Pancreas (tissue), 10 donors: Measurements from ENCODE around the gene UBE2C. TPM values are rescaled to one million over a fixed set of nuclear protein-coding genes. Genes with fewer than 3 reads are reported as not detected.

Experiments
- ATAC-seq, 4 donors: fragments of 200-7000 bp; cut with Tn5 transposase; one replicate each; pipeline versions ENCODE4 v1.8.0 to v1.9.1; 2020; ENCODE audit warnings: mild to moderate bottlenecking in 4 of 4, moderate library complexity in 4 of 4
- DNase-seq, 6 donors: peaks; one replicate each; pipeline ENCODE4 v3.0.0-alpha.2; 2020
- FAIRE-seq: peaks from 2 replicates; lab custom pipeline; 2012; peaks lifted over from hg19 to GRCh38; lab: Jason Lieb, UNC
- H3K27ac ChIP-seq, 4 donors: fragments of 200-600 bp; sonication (generic); 1 replicate in 3 of 4; 2 replicates in 1 of 4; pipeline versions ENCODE4 v1.5.0 to v1.8.0; 2020
- H3K27me3 ChIP-seq, 4 donors: fragments of 200-600 bp; one replicate each; pipeline ENCODE4 v1.8.0; 2021
- H3K36me3 ChIP-seq, 3 donors: fragments of 200-600 bp; sonication (generic) in 1 of 3; one replicate each; pipeline versions ENCODE4 v1.5.0 to v1.8.0; 2020 to 2021
- H3K4me1 ChIP-seq, 3 donors: fragments of 200-600 bp; one replicate each; pipeline ENCODE4 v1.8.0; 2021
- H3K4me3 ChIP-seq, 4 donors: fragments of 200-600 bp; sonication (generic) in 2 of 4; one replicate each; pipeline versions ENCODE4 v1.5.0 to v1.8.0; 2020 to 2021
- H3K9me3 ChIP-seq, 4 donors: fragments of 200-600 bp; one replicate each; pipeline ENCODE4 v1.8.0; 2021
- CTCF ChIP-seq, 4 donors: fragments of 200-600 bp; sonication (generic) in 3 of 4; IDR thresholded peaks; one replicate each; pipeline versions ENCODE4 v1.5.0 to v1.8.0; 2021; ENCODE audit warnings: antibody characterized with exemption in 4 of 4
- WGBS, 2 donors: extraction: QIAGEN DNeasy Blood & Tissue Kit; methylation state at CpG; one replicate each; pipeline ENCODE4 v1.1.7; 2013; 5-methylcytosine and 5-hydroxymethylcytosine counted together
- intact Hi-C, 3 donors: fragments of 100-400 bp; cut with DNase I; formaldehyde crosslinking; loops; one replicate each; pipeline versions ENCODE4 v1.11.1 to v1.14.2; 2022
- polyA plus RNA-seq, 2 donors: library from polyadenylated mRNA; stranded (reverse); fragments of 200-250 nt; gene quantifications; one replicate each; pipeline ENCODE4 v1.2.3, GENCODE V29; 2013
- total RNA-seq, 6 donors: library from RNA; stranded (reverse); fragmentation: NEBNext Ultra II Directional in 4 of 6; extraction: Animal tissue kit (Norgen Biotek cat#: 25700) in 4 of 6; gene quantifications; one replicate each; pipeline versions ENCODE4 v1.2.1 to v1.2.4, GENCODE V29; 2021 to 2023
- donor health status: healthy with polysubstance abuse.
- donor health status: DM: no; HTN: no; CAD: no; lungs with moderate emphysema.
- donor health status: DM: no; HTN: no; CAD: no.
- donor health status: control.
- donor health status: control.
- donor health status: Bipolar disorder and iron deficiency.
- donor health status: DM: yes; HTN: yes; CAD: no.
- donor health status: DM: no; HTN: no; CAD: no.
- donor health status: DM: no; HTN: no; CAD: no.
- donor health status: DM: yes; HTN: yes; CAD: no.

UBE2C gene
- total and polyA plus RNA-seq, 8 donors, result 0.31 to 1.9 (median 0.73) TPM; not detected in 2

- DNase-seq, result no peak
- Histone ChIP-seq H3K27me3 (no peaks in the 10 kb centered on the region), H3K4me3 (no peak overlapping the region), H3K9me3 (no peaks in the 10 kb centered on the region), H3K27ac (no peak overlapping the region), H3K4me1 (no peaks in the 10 kb centered on the region), H3K36me3 (no peaks in the 10 kb centered on the region)
- FAIRE-seq, result no peak
- no peak for ATAC-seq
- 73 to 76% methylated on average over 3 of the region's 3 CpGs for WGBS, 2 donors
- intact Hi-C loops, result no loop called here
- TF ChIP-seq CTCF (IDR thresholded peaks at IDR 0.05), result no peak
Observed at GRCh38 chr20:45835329-45835765, 22.9 kb downstream of the UBE2C start.

GRCh38 chr20:45835825-45836224, 23.4 kb downstream of the UBE2C start:
- ATAC-seq (no peak), DNase-seq (no peak), FAIRE-seq (no peak)
- no peaks in the 10 kb centered on the region for H3K9me3 ChIP-seq
- intact Hi-C loops, result no loop called here
- H3K4me3 ChIP-seq, result no peak overlapping the region
- no peaks in the 10 kb centered on the region for H3K27me3 ChIP-seq
- WGBS, 2 donors, result 92 to 96% methylated on average over 5 of the region's 5 CpGs
- H3K4me1 ChIP-seq, result no peaks in the 10 kb centered on the region
- peaks cover 0 to 4% (median 0%) of the 10 kb centered on the region in 3 donors for H3K36me3 ChIP-seq
- H3K27ac ChIP-seq, result no peak overlapping the region
- TF ChIP-seq CTCF (IDR thresholded peaks at IDR 0.05), result no peak

- DNase-seq, result no peak
- no peak for FAIRE-seq
- 43% methylated on average over 1 of the region's 1 CpG for WGBS, 2 donors
- TF ChIP-seq CTCF (IDR thresholded peaks at IDR 0.05), result no peak
- Histone ChIP-seq H3K27me3 (no peaks in the 10 kb centered on the region), H3K4me1 (no peaks in the 10 kb centered on the region), H3K4me3 (no peak overlapping the region), H3K27ac (no peak overlapping the region), H3K9me3 (no peaks in the 10 kb centered on the region), H3K36me3 (peaks cover 0 to 12% (median 0%) of the 10 kb centered on the region in 3 donors)
- ATAC-seq, result no peak
- intact Hi-C loops, result no loop called here
Observed at GRCh38 chr20:45836841-45837240, 24.4 kb downstream of the UBE2C start.

GRCh38 chr20:45840700-45841198, 28.3 kb downstream of the UBE2C start:
- H3K9me3 ChIP-seq, result no peaks in the 10 kb centered on the region
- H3K27me3 ChIP-seq, result no peaks in the 10 kb centered on the region
- intact Hi-C loops, result no loop called here
- H3K36me3 ChIP-seq, result peaks cover 0 to 39% (median 8%) of the 10 kb centered on the region in 3 donors
- no peak overlapping the region for H3K27ac ChIP-seq
- FAIRE-seq (no peak), ATAC-seq (no peak), DNase-seq (peak in 1 of 6 donors; percentile 68)
- H3K4me3 ChIP-seq, result no peak overlapping the region
- no peak for TF ChIP-seq CTCF (IDR thresholded peaks at IDR 0.05)
- 89 to 90% methylated on average over 23 to 25 of the region's 25 CpGs for WGBS, 2 donors
- H3K4me1 ChIP-seq, result no peaks in the 10 kb centered on the region

GRCh38 chr20:45841407-45842129, 29.1 kb downstream of the UBE2C start:
- Histone ChIP-seq H3K9me3 (no peaks in the 10 kb centered on the region), H3K27ac (no peak overlapping the region), H3K36me3 (peaks cover 0 to 42% (median 8%) of the 10 kb centered on the region in 3 donors), H3K4me3 (no peak overlapping the region), H3K27me3 (no peaks in the 10 kb centered on the region), H3K4me1 (no peaks in the 10 kb centered on the region)
- ATAC-seq (peak in 1 of 4 donors; percentile 6), FAIRE-seq (no peak), DNase-seq (no peak)
- intact Hi-C loops, result no loop called here
- WGBS, 2 donors, result 95 to 97% methylated on average over 10 of the region's 10 CpGs
- TF ChIP-seq CTCF (IDR thresholded peaks at IDR 0.05), result no peak
